Activated CD4-positive, alpha-beta T cell treated with anti-CD3 and anti-CD28 coated beads, Interleukin-2, amount 10 ng/mL, durations not matched to agents 24 days and 14 days (primary cell): ENCODE data around the gene WDR46. TPM values are rescaled to one million over a fixed set of nuclear protein-coding genes. Genes with fewer than 3 reads are reported as not detected.

ENCODE experiments used
- DNase-seq: peaks from one replicate; pipeline ENCODE4 v3.0.0; 2022
- H3K27ac Mint-ChIP-seq: one replicate; pipeline ENCODE4 v1.8.0; 2022; ENCODE audit warnings: mild to moderate bottlenecking, mixed read lengths
- H3K27me3 Mint-ChIP-seq: one replicate; pipeline ENCODE4 v1.8.0; 2022; ENCODE audit warnings: mixed read lengths
- H3K36me3 Mint-ChIP-seq: one replicate; pipeline ENCODE4 v1.8.0; 2022; ENCODE audit warnings: low read depth, mild to moderate bottlenecking, mixed read lengths
- H3K4me1 Mint-ChIP-seq: one replicate; pipeline ENCODE4 v1.8.0; 2021; ENCODE audit warnings: mixed read lengths
- H3K4me3 Mint-ChIP-seq: one replicate; pipeline ENCODE4 v1.8.0; 2022; ENCODE audit warnings: mild to moderate bottlenecking, moderate library complexity, mixed read lengths
- H3K9me3 Mint-ChIP-seq: one replicate; pipeline ENCODE4 v1.8.0; 2021; ENCODE audit warnings: mixed read lengths
- intact Hi-C: fragments of 100-400 bp; cut with micrococcal nuclease; formaldehyde crosslinking; loops from one replicate; pipeline ENCODE4 v1.15.1; 2023
- total RNA-seq: library from RNA; stranded (reverse); gene quantifications from 2 replicates; pipeline ENCODE4 v1.2.3, GENCODE V29; 2022

Gene WDR46
- total RNA-seq, 1 donor from 2014 or later: 120 TPM

DNA sequence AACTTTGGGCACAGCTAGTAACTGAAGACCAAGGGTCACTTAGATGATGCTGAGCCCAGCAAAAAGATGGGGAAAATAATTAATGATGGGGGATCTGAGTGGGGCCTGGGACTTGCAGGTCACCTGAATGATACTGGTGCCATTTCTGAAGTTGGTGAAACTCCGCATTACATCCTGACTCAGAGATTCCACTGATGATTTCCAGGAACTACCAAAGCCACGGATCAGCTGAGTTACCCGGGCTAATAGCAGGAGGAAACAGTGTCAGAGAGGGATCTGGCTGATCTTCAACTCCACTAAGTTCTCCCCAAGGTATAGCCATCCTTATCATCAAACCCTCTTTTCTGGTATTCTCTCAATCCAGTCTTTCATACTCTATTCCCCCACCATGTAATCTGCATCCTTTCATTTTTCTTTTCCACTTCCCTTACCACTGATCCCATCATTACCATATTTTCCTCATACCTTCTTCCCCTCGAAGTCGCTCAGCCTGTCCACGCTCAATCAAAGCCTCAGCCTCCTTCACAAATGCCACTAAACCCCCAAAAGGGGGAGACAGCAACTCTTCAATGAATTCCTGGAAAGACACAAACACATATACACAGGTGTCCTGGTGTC lies 37.5 kb downstream of the WDR46 start:
- H3K27ac Mint-ChIP-seq: peak overlapping the region; percentile 55
- peaks cover 35% of the 10 kb centered on the region for H3K36me3 Mint-ChIP-seq
- DNase-seq: no peak
- peaks cover 3% of the 10 kb centered on the region for H3K27me3 Mint-ChIP-seq
- H3K4me1 Mint-ChIP-seq: peaks cover 34% of the 10 kb centered on the region
- H3K4me3 Mint-ChIP-seq: peak overlapping the region; percentile 35
- H3K9me3 Mint-ChIP-seq: no peaks in the 10 kb centered on the region
- intact Hi-C loops: no loop called here

DNA sequence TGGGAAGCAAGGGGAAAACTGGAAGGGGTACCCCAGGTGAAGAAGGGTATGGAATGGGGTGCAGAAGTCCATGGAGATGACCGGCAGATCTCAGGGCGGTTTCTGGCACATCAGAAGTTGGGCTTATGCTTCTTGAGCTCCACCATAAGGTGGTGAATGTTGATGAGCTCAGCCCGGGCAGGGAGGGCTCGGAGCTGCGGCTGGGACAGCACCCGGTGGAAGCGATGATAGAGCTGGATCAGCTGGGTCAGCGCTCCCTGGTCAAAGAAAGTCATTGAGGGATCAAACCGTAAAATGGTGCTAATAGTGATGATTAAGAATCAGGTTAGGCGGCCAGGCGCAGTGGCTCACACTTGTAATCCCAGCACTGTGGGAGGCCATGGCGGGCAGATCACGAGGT lies 38.3 kb downstream of the WDR46 start:
- H3K4me1 Mint-ChIP-seq: peaks cover 34% of the 10 kb centered on the region
- peaks cover 34% of the 10 kb centered on the region for H3K36me3 Mint-ChIP-seq
- intact Hi-C loops: no loop called here
- H3K9me3 Mint-ChIP-seq: no peaks in the 10 kb centered on the region
- DNase-seq: no peak
- H3K27me3 Mint-ChIP-seq: peaks cover 4% of the 10 kb centered on the region
- H3K4me3 Mint-ChIP-seq: peak overlapping the region; percentile 91
- H3K27ac Mint-ChIP-seq: peak overlapping the region; percentile 94

DNA sequence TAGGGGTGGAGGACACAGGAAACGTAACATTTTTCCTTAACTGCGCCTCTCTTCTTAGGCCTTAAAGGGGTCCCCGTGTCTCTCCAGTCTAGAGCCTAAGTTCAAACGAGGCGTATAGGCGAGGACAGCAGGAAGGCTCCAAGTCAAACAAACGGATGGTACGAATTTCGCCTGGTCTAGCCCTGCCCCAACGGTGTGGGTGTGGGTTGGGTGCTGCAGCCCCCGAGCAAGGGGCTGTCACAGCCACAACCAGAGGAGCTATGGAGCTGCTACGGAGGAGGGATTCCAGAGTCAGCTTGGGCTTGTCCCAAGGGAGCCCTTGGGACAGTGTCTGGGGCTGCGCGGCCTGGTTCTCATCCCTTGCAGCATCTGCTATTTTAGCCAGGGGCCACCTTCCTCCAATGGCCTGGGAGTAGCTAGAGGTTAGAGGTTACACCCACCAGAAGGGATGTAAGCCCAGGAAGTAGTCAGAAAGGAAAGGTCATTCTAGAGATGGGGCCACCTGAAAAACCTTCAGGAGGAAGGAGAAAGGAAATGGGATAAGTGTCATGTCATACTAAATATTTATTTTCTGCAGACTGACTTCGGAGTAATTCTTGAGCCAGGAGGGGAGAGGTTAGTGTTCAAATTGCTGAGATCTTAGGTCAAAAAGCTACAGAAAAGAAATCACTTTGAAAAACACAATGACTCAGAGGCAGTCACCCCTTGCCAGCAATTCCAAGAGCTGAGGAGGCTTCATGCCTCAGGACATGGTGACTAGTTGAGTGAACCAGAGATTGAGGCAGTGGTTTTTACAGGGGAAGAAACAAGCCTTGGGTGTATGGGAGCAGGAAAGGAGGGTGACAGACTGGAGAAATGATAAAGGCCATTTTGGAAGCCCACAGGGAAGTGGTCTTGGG lies 39.1 kb downstream of the WDR46 start:
- H3K9me3 Mint-ChIP-seq: no peaks in the 10 kb centered on the region
- peak overlapping the region; percentile 91 for H3K4me3 Mint-ChIP-seq
- intact Hi-C loops: loop anchor here (1.0 to 2.0 kb wide), 6 partner anchors 21 to 235 kb away; partner anchors contain the start of genes B3GALT4, RXRB, SLC39A7 and VPS52
- no peak for DNase-seq
- H3K36me3 Mint-ChIP-seq: peaks cover 31% of the 10 kb centered on the region
- H3K27me3 Mint-ChIP-seq: peaks cover 4% of the 10 kb centered on the region
- H3K4me1 Mint-ChIP-seq: peaks cover 34% of the 10 kb centered on the region
- peak overlapping the region; percentile 94 for H3K27ac Mint-ChIP-seq

DNA sequence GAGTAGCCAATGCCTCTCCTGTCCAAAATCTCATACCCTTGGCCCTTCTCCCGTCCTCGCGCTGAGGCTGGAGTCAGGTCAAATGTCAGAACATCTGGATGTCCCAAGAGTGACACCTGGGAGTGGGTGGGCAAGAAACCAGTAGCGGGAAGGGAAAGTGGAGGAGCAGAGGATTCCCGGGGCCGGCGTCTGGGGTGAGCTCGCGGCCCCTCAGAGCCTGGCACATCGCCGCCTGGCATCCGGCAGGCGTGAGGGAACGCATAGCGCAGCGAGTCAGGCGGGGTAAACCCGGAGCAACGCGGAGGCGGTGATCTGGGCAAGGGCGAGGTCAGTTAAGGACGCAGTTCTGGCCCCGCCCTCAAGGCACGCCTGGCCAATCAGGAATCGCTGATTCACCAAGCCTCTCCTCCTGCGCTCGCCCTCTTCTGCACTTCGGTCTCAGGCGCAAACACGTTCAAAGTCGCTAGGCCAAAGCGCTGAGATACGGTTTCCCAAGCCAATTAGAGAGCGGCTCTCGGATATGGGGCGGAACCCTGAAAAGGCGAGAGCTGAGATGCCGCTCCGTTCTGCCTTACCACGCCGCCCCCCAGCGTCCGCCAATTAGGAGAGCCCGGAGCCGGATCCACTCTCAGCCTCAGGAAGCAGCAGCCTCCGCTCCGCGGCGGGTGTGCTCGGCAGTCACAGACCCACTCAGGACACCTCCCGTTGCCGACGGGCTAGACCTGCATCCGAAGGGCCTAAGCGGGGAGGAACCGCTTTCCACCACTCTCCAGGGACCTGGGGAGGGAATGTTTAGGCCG lies 39.9 kb downstream of the WDR46 start:
- intact Hi-C loops: loop anchor here (1.0 to 2.0 kb wide), 10 partner anchors 22 to 234 kb away; partner anchors contain the start of genes B3GALT4, RING1, RXRB and SLC39A7
- no peaks in the 10 kb centered on the region for H3K9me3 Mint-ChIP-seq
- peaks cover 31% of the 10 kb centered on the region for H3K36me3 Mint-ChIP-seq
- H3K27ac Mint-ChIP-seq: peak overlapping the region; percentile 94
- peak; percentile 98 for DNase-seq
- H3K4me1 Mint-ChIP-seq: peaks cover 34% of the 10 kb centered on the region
- peaks cover 4% of the 10 kb centered on the region for H3K27me3 Mint-ChIP-seq
- peak overlapping the region; percentile 91 for H3K4me3 Mint-ChIP-seq

DNA sequence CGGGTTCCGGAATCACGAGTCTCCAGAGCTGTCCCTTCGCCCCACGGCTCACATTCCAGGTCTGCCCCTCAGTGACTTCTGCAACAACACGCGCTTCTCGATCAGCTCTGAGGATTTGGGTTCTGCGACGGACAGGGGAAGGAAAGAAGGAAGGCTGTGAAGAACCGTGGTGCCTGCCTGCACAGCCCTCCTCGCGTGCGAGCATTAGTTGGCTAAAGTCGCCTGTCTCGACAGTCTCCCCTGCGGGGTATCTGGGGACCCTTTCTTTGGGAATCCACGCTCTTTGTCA lies 40.5 kb downstream of the WDR46 start:
- no peak for DNase-seq
- intact Hi-C loops: loop anchor here (1.0 to 2.0 kb wide), 5 partner anchors 40 to 234 kb away; partner anchors contain the start of gene RING1
- Mint-ChIP-seq H3K27me3 (peaks cover 6% of the 10 kb centered on the region), H3K4me1 (peaks cover 34% of the 10 kb centered on the region), H3K27ac (peak overlapping the region; percentile 94), H3K9me3 (no peaks in the 10 kb centered on the region), H3K36me3 (peaks cover 31% of the 10 kb centered on the region), H3K4me3 (peak overlapping the region; percentile 91)

DNA sequence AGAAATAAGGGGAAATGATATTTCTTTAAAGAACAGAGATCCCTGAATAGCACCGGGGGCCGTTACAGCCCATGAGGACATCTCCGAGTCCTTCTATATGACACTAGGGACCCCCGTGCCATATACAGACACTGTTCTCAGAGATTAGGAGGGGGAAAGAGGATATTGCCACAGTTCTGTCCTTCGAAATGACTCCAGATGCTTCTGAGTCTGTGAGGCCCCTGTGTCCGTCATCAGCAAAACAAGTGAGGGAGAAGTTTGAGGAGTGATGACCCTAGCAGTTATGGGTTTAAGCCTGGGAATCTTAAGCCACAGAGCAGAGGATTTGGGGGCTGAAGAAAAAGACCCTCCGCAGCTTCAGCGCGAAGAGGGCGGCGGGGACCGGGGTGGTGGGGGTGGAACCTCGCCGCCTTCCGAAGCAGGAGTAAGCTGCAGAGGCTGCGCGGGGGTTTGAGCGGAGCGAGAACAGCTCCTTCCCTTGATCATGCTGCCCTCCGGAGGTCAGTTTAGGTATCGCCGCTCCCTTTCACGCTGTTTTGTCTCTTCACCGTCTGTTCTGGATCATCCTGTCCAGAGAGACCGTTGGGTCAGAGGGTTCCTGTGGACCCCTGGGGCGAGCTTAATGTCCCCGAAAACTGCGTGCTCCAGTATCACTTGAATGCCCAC lies 40.9 kb downstream of the WDR46 start:
- Mint-ChIP-seq H3K4me1 (peaks cover 34% of the 10 kb centered on the region), H3K4me3 (peak overlapping the region; percentile 91), H3K27me3 (peaks cover 10% of the 10 kb centered on the region), H3K36me3 (peaks cover 31% of the 10 kb centered on the region), H3K9me3 (no peaks in the 10 kb centered on the region), H3K27ac (peak overlapping the region; percentile 94)
- peak; percentile 98 for DNase-seq
- intact Hi-C loops: loop anchor here (1.0 to 2.0 kb wide), 5 partner anchors 40 to 233 kb away; partner anchors contain the start of gene RING1

DNA sequence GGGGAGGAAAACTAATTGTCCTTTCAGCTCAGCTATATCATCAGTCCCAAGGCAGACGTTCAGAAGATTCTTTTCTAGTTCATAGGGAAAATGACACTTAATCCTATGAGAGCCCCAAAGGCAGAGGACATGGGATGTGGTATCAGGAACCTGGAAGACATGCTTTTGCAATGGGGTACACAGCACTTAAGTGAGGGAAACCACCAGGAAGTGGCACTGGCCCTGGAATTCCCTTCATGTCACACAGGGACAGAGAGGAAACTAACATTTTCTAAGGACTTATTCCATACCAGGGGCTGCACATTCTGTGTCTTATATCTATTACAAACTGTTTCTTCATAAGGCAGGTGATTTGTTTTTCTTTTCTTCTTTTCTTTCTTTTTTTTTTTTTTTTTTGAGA lies 45.6 kb downstream of the WDR46 start:
- DNase-seq: no peak
- peaks cover 21% of the 10 kb centered on the region for H3K27me3 Mint-ChIP-seq
- peaks cover 12% of the 10 kb centered on the region for H3K4me1 Mint-ChIP-seq
- no peak overlapping the region for H3K27ac Mint-ChIP-seq
- no peak overlapping the region for H3K4me3 Mint-ChIP-seq
- intact Hi-C loops: no loop called here
- no peaks in the 10 kb centered on the region for H3K36me3 Mint-ChIP-seq
- no peaks in the 10 kb centered on the region for H3K9me3 Mint-ChIP-seq

DNA sequence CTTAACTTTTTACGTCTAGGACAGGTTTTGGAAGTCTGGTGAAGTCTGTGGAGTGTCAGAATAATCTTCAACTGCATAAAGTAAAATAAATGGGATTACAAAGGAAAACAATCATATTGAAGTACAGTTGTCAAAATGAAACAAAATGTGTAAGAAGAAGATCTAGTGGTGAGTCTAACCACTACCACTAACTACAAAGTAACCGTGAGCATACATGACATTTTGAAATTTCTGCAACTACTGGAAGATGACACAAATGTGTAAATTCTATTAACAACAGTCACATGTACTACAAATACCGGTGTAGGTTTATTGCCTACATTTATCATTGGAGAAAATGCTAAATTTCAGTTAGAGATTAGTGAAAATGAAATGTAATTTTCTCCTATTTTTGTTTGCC lies 47.1 kb downstream of the WDR46 start:
- Mint-ChIP-seq H3K9me3 (no peaks in the 10 kb centered on the region), H3K4me1 (peaks cover 8% of the 10 kb centered on the region), H3K27me3 (peaks cover 21% of the 10 kb centered on the region), H3K4me3 (peak overlapping the region; percentile 38), H3K36me3 (no peaks in the 10 kb centered on the region), H3K27ac (peak overlapping the region; percentile 21)
- no peak for DNase-seq
- intact Hi-C loops: no loop called here

DNA sequence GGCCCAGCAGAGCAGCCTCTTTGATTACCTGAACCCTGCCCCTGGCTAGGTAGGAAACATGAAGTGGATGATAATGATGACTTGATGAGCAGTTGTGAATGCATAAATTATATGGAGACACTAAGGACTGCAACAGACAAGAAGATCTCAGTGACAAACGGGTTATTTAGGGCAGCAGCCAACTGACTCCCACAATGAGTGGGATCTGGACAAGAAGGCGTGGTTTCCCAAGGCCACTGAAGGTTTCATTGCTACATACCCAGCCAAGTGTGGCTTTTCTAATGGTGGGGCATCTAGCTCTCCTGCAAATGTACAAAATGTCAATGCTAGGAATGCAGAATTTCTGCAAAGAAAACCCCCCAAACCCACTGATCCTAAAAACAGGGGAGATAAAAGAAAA lies 51.3 kb downstream of the WDR46 start:
- no peak overlapping the region for H3K27ac Mint-ChIP-seq
- intact Hi-C loops: no loop called here
- H3K27me3 Mint-ChIP-seq: peaks cover 31% of the 10 kb centered on the region
- H3K36me3 Mint-ChIP-seq: no peaks in the 10 kb centered on the region
- no peak for DNase-seq
- H3K4me3 Mint-ChIP-seq: no peak overlapping the region
- peaks cover 8% of the 10 kb centered on the region for H3K4me1 Mint-ChIP-seq
- no peaks in the 10 kb centered on the region for H3K9me3 Mint-ChIP-seq

DNA sequence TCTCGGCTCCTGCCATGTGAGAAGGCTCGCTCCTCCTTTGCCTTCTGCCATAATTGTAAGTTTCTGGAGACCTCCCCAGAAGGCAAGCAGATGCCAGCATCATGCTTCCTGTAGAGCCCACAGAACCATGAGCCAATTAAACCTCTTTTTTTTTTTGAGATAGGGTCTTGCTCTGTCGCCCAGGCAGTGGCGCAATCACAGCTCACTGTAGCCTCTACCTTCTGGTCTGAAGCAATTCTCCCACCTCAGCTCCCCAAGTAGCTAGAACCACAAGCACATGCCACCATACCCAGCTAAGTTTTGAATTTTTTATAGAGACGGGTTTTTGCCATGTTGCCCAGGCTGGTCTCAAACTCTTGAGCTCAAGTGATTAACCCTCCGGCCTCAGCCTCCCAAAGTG lies 52.2 kb downstream of the WDR46 start:
- Mint-ChIP-seq H3K36me3 (no peaks in the 10 kb centered on the region), H3K4me1 (peaks cover 2% of the 10 kb centered on the region), H3K4me3 (no peak overlapping the region), H3K27me3 (peaks cover 31% of the 10 kb centered on the region), H3K9me3 (no peaks in the 10 kb centered on the region), H3K27ac (no peak overlapping the region)
- DNase-seq: no peak
- intact Hi-C loops: no loop called here

DNA sequence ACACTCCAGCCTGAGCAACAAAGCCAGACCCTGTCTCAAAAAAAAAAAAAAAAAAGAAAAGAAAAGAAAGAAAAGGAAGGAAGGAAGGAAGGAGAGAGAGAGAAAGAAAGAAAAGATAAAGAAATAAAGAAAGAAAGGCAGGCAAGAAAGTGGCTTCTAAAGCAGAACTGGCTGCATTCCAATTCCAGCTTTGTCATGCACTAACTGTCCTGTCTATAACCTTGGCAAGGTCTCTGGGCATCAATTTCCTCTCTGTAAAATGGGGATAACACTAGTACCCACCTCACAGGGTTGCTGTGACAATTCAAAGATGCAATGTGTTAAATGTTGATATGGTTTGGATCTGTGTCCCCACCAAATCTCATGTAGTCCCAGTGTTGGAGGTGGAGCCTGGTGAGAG lies 52.7 kb downstream of the WDR46 start:
- no peaks in the 10 kb centered on the region for H3K4me1 Mint-ChIP-seq
- H3K4me3 Mint-ChIP-seq: no peak overlapping the region
- peaks cover 33% of the 10 kb centered on the region for H3K27me3 Mint-ChIP-seq
- no peak for DNase-seq
- no peak overlapping the region for H3K27ac Mint-ChIP-seq
- no peaks in the 10 kb centered on the region for H3K9me3 Mint-ChIP-seq
- H3K36me3 Mint-ChIP-seq: no peaks in the 10 kb centered on the region
- intact Hi-C loops: no loop called here

DNA sequence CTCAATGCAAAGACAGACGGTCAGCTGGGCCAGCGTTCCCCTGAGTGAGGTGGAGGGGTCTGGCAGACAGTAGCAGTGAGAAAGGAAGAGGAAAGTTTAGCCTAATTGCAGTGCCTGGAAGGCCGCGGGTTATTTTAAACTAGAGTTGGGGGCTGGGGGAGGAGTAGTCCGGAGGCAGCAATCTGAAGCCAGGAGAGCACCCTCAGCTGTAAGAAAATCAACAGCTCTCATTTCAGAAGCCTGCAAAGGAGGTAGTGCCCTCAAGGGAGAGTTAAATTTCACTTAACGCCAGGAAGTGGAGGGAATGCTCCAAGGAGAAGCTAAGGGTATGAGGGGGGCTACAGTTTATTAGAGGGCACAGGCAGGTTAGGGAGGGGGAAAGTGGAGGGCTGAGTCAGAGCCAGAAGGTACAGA lies 53.8 kb downstream of the WDR46 start:
- no peak for DNase-seq
- H3K36me3 Mint-ChIP-seq: no peaks in the 10 kb centered on the region

More for the DNA sequence above, 53.8 kb downstream of the WDR46 start:
- peaks cover 36% of the 10 kb centered on the region for H3K27me3 Mint-ChIP-seq
- H3K9me3 Mint-ChIP-seq: no peaks in the 10 kb centered on the region
- intact Hi-C loops: no loop called here
- H3K4me3 Mint-ChIP-seq: no peak overlapping the region
- no peaks in the 10 kb centered on the region for H3K4me1 Mint-ChIP-seq
- H3K27ac Mint-ChIP-seq: no peak overlapping the region
